Suppressor macrophage treated with lipopolysaccharide for 1 hour (primary cell): ENCODE measurements around the gene CDIPT.

Experiments
- DNase-seq, 3 donors: peaks; one replicate each; pipeline ENCODE4 v3.0.0-alpha.2; 2020 to 2022

Gene CDIPT

GRCh38 chr16:29862884-29863668, at the start of gene CDIPT:
TSS of gene CDIPT (minus strand) at chr16:29863226. CDS start at chr16:29862857, 369 bp downstream.
- peak; percentile 97 to 98 (median 98) for DNase-seq

DNA sequence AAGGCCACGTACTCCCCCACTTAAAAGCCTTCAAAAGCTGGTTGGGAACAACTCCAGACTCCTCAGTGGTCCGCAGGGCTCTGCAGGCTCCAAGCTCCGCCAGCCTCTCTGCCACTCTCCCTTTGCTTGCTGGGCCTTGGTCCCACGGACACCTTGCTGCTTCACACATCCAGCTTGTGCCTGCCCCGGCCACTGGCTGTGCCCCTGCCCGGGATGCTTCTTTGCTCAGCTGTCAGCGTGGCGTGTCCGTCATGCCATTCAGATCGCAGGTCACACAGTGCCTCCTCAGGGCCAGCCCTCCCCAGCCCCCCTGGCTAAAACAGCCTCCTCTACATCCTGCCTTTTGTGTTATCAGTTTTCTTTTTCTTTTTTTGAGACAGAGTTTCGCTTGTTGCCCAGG, 49.1 kb upstream of the CDIPT start:
- DNase-seq: no peak

DNA sequence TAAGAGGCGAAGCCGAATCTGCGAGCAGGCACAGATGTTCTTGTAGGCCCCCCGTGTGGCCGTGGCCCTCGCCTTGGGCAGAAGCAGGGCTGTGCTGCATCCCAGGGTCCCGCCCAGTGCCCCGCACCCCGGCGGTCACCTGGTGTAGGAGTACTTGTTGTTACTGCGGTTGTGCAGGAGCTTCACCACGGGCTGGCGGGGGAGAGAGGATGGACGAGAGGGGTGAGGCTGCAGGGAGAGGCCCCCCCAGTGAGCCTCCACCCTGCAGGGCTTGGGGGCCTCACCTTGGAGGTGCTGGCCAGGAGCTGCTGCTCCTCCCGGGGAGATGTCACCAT, 48.6 kb upstream of the CDIPT start:
- no peak for DNase-seq

DNA sequence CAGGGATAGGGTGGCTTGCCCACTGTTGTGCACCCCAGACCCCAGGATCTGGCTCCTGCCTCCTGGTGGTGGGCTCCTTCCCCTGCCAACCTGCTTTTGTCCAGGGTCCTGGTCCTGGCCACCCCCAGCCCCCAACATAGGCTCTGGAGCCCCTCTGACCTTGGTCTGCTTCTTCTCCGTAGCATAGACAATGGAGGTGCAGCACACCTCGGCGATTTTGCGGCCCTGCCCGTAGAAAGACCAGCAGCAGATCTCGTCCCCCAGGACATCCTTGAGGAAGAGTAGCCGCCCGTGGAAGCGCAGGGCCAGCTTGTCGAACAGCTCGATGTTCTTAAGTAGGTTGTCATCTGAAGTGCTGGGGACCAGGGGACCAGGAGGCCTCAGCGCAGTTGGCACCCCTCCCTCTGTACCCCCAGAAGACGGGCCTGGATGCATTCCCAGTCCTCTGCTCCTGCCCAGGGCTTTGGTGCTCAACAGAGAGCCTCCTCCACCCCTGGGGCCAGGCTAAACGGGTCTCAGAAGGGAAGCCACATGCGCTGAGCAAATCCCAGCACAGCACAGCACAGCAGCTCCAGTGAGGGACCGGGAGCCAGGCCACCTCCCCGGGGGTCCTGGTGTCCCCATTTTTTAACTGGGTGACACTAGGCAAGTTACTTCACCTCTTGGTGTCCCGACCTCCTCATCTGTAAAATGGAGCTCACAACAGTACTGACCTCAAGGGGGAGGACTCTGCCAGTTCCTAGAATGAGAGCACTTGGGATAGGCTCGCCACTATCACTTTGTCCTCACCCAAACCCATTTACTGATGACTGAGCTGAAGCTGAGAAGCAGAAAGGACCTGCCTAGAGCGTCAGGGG, 48.0 kb upstream of the CDIPT start:
- DNase-seq: no peak

DNA sequence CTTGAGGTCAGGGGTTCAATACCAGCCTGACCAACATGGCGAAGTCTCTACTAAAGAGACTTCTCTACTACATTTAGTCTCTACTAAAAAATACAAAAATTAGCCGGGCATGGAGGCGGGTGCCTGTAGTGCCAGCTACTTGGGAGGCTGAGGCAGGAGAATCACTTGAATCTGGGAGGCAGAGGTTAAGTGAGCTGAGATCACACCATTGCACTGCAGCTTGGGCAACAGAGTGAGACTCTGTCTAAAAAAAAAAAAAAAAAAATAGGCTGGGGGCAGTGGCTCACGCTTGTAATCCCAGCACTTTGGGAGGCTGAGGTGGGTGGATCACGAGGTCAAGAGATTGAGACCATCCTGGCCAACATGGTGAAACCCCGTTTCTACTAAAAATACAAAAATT, 46.8 kb upstream of the CDIPT start:
- peak; percentile 21 to 23 (median 22) for DNase-seq

DNA sequence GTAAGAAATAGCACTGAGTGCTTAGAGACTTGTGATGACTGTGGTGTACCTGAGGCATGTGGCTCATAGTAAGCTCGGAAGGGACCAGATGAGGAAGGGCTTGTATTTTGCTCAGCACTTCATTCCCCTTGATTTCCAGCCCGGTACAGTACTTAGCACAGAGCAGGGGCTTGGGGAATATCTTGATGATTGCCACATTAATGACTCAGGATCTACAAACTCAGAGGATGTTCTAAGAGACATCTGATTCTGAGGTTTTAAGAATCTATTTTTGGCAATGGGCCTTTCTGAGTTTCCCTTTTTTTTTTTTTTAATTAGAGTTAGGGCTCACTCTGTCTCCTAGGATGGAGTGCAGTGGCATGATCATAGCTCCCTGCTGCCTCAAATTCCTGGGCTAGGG, 46.4 kb upstream of the CDIPT start:
- peak; percentile 81 to 94 (median 94) for DNase-seq

DNA sequence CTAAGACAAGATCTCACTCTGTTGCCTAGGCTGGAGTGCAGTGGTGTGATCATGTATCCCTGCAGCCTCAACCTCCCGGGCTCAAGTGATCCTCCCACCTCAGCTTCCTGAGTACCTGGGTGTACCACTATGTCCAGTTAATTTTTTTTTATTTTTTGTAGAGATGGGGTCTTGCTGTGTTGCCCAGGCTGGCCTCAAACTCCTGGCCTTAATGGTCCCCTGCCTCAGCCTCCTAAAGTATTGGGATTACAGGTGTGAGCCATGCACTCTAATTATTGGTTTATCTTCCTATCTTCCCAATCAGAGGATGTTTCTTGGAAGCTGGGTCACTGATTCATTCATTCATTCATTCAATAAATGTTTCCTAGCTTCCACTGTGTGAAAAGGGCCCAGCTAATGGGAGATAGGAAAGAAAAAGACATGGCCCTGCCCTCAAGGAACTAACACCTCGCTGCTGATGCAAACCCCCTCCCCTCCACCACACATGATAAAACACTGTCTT, 45.7 kb upstream of the CDIPT start:
- DNase-seq: no peak

DNA sequence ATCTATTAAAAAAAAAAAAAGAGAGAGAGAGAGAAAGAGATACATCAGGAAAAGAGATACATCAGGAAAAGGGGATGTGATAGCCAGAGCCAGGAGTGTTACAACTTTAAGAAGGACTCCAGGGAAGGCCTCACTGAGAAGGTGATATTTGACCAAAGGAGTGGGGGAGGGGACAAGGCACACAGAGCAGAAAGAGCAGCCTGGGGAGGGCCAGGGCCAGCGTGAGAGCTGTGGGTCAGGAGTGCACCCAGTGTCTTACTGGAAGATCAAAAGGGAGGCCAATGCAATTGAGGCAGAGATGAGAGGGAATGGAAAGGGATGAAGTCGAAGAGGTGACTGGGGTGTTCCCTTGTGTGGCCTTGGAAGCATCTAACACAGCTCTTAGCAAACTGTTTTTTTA, 44.9 kb upstream of the CDIPT start:
- no peak for DNase-seq

DNA sequence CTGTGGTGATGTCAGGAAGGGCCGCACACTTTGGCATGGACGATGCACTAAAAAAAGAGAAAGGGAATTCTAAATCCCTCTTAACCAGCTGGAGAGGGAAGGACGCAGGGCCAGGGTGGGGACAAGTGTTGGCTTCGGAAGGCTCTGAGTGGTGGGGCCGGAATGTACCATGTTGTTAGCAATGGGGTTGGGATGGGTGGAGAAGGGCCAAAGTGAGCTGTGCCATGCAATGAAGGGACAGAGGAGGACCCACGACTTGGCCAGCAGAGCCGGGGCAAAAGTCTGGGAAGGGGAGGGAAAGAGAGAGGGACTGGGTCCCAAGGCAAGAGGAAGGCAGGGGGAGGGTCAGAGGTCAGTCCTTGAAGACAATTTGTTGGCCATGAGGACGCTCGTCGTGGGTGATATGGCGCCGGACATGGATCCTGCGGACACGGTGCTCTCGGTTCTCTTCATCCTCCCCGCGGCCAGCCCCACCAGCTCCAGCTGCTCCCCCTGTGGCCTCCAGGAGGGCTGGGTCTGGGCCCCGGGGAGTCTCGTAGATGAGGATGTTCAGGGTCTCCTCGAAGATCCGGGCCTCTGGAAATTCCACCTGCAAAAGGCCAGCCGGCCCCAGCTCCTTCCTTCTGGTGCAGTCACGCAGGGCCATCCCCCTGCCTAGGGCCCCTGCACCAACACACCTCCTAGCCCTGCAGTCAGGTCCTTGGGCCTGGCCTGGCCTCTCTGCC, 43.7 kb upstream of the CDIPT start:
- DNase-seq: no peak

DNA sequence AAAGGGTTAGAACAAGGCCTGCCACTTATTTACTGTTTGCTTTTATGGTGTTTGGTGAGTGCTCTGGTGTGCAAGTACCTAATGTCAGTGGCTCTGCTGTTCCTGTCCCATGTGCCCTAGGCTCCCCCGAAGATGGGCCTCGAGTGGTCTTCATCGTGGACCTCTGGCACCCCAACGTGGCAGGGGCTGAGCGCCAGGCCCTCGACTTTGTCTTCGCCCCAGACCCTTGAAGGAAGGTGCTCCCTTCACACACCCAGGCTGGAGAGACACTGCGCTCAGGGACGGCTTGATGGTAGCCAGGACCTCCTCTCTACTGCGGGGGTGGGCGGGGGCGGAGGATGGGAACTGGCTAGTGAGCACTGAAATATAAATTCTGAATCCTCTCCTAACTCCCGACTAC, 42.6 kb upstream of the CDIPT start:
- DNase-seq: no peak

GRCh38 chr16:29904947-29905346, 41.9 kb upstream of the CDIPT start:
- no peak for DNase-seq

GRCh38 chr16:29903590-29903989, 40.6 kb upstream of the CDIPT start:
- DNase-seq: peak in 2 of 3 donors; percentile 22 to 24

- DNase-seq: no peak
These were observed 38.5 kb upstream of the CDIPT start for GRCh38 chr16:29901607-29901945.

- no peak for DNase-seq
These were observed 38.0 kb upstream of the CDIPT start for GRCh38 chr16:29900888-29901606.

DNA sequence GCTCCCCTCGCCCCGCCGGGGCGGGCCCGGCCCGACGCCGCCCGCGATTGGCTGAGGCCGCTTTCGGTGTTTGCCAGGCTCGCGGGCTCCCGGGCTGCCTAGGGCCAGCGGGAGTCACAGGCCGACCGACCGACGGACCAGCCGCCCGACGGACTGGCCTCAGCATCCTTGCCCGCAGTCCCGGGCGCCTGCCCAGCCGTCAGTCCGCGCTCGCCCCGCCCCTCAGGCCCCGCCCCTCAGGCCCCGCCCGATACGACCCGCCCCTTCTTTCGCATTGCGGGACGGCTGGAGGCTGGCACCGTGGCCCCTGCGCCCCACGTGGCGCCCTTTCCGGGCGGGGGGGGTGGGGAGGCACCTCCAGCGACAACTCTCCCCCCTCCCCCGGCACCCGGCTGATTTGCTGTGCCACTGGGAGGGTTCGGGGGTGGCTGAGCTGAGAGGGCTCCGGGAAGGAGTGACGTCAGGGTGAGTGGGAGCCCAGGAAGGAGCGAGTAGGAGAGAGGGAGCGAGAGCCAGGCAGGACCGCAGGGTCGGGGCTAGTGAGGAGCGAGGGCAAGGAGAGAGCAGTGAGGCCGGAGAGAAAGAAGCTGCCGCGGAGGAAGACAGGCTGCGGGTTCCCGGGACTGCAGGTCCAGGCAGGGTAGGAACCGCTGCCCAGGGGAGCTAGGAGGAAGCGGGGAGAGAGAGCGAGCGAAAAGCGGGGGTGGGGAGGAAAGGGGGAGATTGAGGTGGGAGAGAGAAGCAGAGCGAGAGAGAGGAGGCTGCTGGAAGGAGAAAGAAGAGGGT, 37.3 kb upstream of the CDIPT start, which contains the start of gene ASPHD1:
ASPHD1 (plus strand) TSS at position 387 of the 786 bp plus-strand sequence. CDS start 484 bp downstream, outside the sequence.
- peak; percentile 88 to 95 (median 90) for DNase-seq

GRCh38 chr16:29899516-29900101, 36.6 kb upstream of the CDIPT start, which contains the start of gene SEZ6L2:
TSS of gene SEZ6L2 (minus strand) at chr16:29899550. CDS start at chr16:29899019, 531 bp downstream.
- DNase-seq: peak; percentile 58 to 87 (median 74)

DNA sequence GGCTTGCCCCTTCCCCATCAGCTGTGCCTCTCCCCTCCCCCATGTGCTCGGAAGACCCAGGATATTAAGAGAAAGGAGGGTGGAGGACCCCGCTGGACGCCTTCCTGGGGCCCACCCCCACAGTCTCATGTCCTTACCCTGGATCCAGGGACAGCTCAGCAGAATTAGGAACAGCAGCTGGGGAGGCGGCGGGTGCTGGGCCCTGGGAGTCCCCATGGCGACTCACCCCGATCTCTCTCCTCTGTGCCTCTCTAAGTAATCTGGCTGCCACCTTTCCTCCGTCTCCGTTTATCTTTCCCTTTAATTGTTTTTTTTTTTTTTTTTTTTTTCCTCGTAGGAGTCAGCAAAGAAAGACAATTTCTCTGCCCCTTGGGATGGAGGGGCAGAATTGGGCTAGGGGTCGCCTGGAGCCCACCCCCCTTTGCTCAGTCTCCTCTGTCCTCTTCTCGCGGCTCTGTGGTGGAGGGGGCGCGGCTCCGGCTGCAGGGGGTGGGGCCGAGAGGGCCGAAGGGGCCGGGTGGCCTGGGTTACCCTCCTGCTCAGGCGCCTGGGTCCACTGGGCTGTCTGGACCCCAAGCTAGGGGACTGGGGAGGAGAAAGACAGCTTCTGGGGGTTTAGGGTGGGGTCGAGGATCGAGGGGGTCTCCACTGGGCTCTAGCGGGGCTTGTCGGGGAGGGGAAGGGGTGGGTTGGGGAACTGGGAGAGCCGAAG, 35.9 kb upstream of the CDIPT start:
- DNase-seq: peak; percentile 20 to 50 (median 34)

DNA sequence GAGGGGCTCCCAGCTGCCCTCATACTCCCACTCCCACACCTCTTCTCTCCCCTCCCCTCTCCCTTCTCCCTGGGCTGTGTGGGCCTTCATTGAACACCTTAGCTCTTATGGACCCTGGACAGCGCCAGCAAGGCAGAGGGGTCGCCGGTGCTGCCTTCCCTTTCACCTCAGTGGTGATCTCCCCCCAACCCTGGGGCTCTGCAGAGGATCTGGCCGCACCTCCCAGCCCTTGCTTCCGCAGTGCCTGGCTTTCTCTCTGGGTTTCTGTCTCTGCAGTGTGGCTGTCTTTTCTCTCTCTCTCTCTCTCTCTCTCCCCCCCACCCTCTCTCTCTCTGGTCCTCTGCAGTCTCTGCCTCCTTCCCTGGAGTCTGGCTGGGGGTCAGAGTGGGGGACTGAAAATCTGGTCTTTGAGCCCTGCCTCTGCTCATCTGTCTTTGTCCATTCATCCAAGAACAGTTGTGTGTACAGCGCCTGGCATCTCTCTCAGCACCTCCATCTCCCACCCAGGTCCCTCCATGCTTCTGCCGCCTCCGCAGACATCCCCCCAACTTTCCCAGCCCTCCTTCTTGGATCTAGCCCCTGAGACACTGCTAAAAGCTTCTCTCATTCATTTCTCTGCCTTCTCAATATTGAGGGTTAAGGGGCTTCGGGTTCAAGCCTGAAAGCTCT, 35.2 kb upstream of the CDIPT start:
- no peak for DNase-seq

DNA sequence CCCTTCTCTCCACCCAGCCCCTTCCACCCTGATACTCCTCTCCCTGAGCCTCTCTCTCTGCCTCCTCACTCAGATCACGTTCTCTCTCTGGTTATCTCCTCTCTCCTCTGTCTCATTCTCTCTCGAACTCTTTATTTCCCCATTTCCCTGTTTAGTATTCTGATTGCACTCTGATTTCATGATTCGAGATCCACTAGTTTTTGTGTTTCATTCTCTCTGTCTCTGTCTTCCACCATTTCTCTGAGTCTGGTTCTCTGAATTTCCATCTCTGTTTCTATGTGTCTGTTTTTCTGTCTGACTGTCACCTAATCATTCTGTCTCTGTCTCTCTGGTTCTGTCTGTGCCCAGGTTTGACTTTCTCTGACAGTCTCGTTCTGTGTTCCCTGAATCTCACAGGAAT, 34.3 kb upstream of the CDIPT start:
- DNase-seq: no peak

GRCh38 chr16:29896841-29897240, 33.8 kb upstream of the CDIPT start:
- no peak for DNase-seq
